HG02870 (cell line): ENCODE data around the gene SMCHD1.
"Not testable (repeated sequence)": the region's sequence is repeated elsewhere in the genome, so short reads cannot be mapped to it uniquely, and the experiment has no call there.

ENCODE experiments used
- ATAC-seq: cut with Tn5 transposase; IDR thresholded peaks from one replicate; pipeline ENCODE4 v1.9.1; 2021; ENCODE audit warnings: mild to moderate bottlenecking, moderate library complexity; ENCODE audit not compliant: unreplicated experiment

Gene SMCHD1

GRCh38 chr18:2715990-2716389 is 60.5 kb downstream of the SMCHD1 start:
- no peak for ATAC-seq

DNA sequence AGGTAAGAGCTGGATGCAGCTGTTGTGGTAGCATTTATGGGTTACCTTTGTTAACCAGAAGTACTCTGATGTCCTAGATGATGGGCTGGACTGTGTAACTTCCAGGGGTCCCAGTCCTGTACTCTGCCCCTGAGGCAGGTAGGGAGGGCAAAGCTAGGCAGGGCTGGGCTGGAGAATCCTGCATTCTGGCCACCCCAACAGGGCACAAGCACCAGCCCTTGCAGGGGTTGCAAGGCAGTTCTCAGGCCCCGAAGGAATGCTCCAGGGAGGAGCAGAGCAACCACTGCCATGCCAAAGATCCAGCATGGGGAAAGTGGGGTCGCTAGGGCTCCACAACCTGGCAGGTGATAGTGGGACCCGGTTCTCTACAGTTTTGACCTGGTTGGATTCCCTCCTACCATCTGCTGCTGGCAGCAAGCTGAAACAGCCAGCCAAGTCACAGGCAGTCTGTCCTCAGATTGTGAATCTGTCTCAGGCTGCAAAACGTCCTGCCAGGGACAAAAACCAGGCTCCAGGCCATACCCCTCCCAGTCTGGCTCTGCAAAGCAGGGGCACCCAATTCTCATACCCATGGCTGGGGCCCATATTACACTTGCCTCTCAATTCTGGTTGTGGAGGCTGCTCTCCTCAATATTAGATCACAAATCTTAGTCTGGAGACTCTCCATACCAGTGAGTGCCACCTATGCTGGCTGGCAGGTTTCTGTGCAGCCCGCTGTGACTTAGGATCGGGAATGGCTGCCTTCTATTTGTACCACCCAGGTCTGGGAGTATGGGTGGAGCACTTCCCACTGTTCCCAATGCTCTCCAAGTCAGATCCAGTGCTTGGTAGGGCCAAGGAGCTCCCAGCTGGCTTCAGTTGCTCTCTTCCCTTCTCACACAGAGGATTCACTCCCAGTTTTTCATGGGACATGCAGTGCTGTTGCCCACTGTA is 61.1 kb downstream of the SMCHD1 start:
- ATAC-seq = no peak

DNA sequence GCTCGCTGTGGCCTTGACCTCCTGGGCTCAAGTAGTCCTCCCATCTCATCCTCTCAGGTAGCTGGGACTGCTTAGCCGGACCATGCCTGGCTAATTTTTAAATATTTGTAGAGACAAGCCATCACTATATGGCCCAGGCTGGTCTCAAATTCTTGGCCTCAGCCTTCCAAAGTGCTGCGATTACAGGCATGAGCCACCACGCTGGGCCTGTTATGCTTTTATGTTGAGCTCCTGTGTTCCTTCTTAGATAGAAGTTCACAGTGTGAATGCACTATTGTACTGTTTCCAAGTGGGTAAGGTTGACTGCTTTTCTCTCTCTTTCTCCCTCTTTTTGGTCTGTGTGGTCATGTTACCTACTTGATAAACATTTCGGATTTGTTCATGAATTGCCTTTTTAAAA is 61.9 kb downstream of the SMCHD1 start:
- no peak for ATAC-seq

- ATAC-seq = no peak
Observed at GRCh38 chr18:2719040-2719439, 63.5 kb downstream of the SMCHD1 start.

GRCh38 chr18:2723207-2723606 is 67.7 kb downstream of the SMCHD1 start:
- ATAC-seq = no peak

GRCh38 chr18:2729757-2730156 is 74.2 kb downstream of the SMCHD1 start:
- ATAC-seq = no peak

- ATAC-seq = no peak
Observed at GRCh38 chr18:2736823-2737222, 81.3 kb downstream of the SMCHD1 start.

DNA sequence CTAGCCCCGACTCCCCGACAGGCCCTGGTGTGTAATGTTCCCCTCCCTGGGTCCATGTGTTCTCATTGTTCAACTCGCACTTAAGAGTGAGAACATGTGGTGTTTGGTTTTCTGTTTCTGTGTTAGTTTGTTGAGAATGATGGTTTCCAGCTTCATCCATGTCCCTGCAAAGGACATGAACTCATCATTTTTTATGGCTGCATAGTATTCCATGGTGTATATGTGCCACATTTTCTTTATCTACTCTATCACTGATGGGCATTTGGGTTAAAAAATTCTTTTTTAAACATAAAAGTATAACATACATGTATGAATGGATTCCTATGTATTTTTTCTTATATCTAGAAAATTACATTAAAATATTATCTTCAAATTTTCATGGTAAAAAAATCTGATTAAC is 84.6 kb downstream of the SMCHD1 start:
- ATAC-seq = not testable (repeated sequence)

GRCh38 chr18:2746274-2746673 is 90.7 kb downstream of the SMCHD1 start:
- no peak for ATAC-seq

- no peak for ATAC-seq
Observed at GRCh38 chr18:2758309-2758708, 102.8 kb downstream of the SMCHD1 start.

DNA sequence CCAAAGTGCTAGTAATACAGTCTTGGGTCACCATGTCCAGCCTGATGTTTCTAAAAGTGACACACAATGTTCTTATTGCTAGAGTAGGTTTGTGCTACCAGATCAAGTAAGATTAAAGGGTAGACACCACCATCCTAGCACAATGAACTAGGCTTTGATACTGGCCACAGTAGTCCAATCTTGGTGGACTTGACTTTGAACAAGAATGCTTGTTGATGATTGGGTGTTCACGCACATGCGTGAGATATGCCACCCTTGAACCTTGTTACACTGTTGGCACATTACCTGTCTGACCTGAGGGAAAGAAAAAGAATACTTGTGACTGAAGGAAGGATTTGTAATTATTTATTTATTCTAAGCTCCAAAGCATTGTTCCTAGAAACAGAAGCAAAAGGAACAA is 119.1 kb downstream of the SMCHD1 start:
- no peak for ATAC-seq

DNA sequence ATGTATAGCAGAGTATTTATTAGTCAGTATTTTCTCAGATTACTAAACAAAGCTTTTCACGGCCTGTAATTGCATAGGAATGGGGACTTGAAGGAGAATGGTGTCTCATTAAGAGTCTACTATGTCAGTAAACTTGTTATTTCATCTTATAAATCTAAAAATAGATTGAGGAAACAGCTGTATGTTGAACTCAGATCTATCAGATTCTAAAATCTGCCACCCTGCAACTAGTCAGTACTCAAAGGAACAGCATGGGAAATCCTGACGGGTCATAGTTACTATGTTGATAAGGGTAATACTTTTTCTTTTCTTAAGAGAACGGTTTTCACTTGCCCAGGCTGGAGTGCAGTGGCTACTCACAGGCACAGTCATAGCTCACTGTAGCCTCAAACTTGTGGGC is 121.1 kb downstream of the SMCHD1 start:
- no peak for ATAC-seq

DNA sequence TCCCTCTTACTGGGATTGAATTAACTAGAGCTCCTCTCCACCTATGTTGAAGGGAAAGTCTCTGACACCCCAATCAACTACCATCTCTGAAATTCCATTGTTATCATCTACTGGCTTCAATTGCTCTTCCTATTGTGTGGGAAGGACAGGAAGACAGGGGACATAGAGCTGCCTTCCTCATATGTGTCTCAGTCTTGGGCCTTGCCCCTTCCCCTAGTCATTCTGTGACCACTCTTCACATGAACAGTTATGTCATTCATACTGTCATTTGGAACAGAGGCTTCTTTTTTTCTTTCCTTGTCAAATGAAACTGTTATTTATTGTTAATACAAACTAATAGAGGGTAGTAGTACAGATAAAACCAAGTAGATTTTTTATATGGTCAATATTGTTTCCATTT is 121.7 kb downstream of the SMCHD1 start:
- ATAC-seq = no peak

GRCh38 chr18:2780750-2781149 is 125.2 kb downstream of the SMCHD1 start:
- no peak for ATAC-seq

- no peak for ATAC-seq
Observed at GRCh38 chr18:2787225-2787624, 131.7 kb downstream of the SMCHD1 start.

- no peak for ATAC-seq
Observed at GRCh38 chr18:2792395-2792794, 136.9 kb downstream of the SMCHD1 start.

GRCh38 chr18:2794159-2794558 is 138.6 kb downstream of the SMCHD1 start:
- ATAC-seq = no peak

DNA sequence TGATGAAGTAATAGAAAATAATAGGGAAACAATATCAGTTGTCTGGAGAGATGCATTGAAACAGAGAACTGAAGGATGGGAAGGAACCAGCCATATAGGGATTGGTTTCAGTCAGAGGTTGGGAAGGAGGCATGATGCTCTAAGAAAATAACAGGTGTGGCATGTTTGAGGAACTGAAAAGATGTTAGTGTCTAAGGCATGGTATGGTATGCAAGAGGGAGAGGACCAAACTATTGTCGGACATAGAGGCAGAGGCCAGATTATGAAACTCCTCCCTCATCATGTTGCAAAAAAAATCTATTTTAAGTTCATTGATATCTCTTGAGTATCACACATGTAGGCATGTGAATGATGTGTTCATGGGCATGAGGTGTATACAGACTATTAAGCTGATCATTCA is 142.4 kb downstream of the SMCHD1 start:
- peak; percentile 81 for ATAC-seq

DNA sequence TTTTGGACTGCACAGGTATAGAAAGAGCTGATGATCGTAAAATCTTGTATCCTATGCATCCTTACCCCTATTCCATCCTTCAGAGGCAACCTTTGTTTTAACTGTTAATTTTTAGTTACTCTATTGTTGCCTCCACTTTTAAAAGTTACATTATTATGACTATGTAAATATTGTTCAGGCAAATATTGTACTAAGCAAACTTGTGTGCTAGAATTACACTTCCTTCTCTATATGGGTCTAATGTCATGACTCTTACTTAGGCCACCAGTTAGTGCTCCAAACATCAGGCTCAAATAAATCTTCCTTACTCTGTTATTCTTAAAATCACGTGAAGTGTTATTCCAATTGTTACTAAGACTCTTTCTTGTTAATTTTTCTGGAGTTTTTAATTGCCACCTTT is 143.8 kb downstream of the SMCHD1 start:
- ATAC-seq = no peak

- ATAC-seq = no peak
Observed at GRCh38 chr18:2805970-2806943, 150.7 kb downstream of the SMCHD1 start.

DNA sequence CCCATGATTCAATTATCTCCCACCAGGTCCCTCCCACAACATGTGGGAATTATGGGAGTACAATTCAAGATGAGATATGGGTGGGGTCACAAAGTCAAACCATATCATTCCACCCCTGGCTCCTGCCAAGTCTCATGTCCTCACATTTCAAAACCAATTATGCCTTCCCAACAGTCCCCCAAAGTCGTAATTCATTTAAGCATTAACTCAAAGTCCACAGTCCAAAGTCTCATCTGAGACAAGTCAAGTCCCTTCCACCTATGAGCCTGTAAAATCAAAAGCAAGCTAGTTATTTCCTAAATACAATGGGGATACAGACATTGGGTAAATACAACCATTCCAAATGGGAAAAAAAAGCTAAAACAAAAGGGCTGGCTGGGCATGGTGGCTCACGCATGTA is 153.1 kb downstream of the SMCHD1 start:
- not testable (repeated sequence) for ATAC-seq
